HepG2 (cell line): ENCODE data around the gene VASN. TPM values are rescaled to one million over a fixed set of nuclear protein-coding genes. Genes with fewer than 3 reads are reported as not detected.

Experiments
- CENPBD1 ChIP-seq: sonication (generic); formaldehyde crosslinking; IDR thresholded peaks from 2 replicates; pipeline ENCODE4 v1.8.0; 2022; ENCODE audit warnings: missing genetic modification reagents, low read depth, mild to moderate bottlenecking, borderline replicate concordance
- GATAD1 ChIP-seq: IDR thresholded peaks from 2 replicates; pipeline ENCODE4 v1.6.1; 2016; ENCODE audit warnings: missing genetic modification reagents, missing compliant biosample characterization
- GMEB2 ChIP-seq: IDR thresholded peaks from 2 replicates; pipeline ENCODE4 v1.6.1; 2016; ENCODE audit warnings: missing biosample characterization, missing genetic modification reagents, low read depth
- GPN1 ChIP-seq: sonication (generic); formaldehyde crosslinking; IDR thresholded peaks from 2 replicates; pipeline ENCODE4 v1.5.1; 2020; ENCODE audit warnings: missing genetic modification reagents, borderline replicate concordance
- HNF1B ChIP-seq: sonication (generic); formaldehyde crosslinking; IDR thresholded peaks from 2 replicates; pipeline ENCODE4 v1.5.1; 2020; ENCODE audit warnings: mild to moderate bottlenecking, moderate library complexity, missing genetic modification reagents
- JUNB ChIP-seq: sonication (generic); formaldehyde crosslinking; IDR thresholded peaks from 2 replicates; pipeline ENCODE4 v1.8.0; 2022; ENCODE audit warnings: missing genetic modification reagents, mild to moderate bottlenecking, borderline replicate concordance
- KMT2B ChIP-seq: IDR thresholded peaks from 2 replicates; pipeline ENCODE4 v1.6.1; 2016; ENCODE audit warnings: missing genetic modification reagents, missing compliant biosample characterization
- NR1H2 ChIP-seq: sonication (generic); formaldehyde crosslinking; IDR thresholded peaks from 2 replicates; pipeline ENCODE4 v1.8.1; 2022; ENCODE audit warnings: low read depth, missing genetic modification reagents, borderline replicate concordance
- ONECUT2 ChIP-seq: sonication (generic); formaldehyde crosslinking; IDR thresholded peaks from 2 replicates; pipeline ENCODE4 v1.4.0; 2020; ENCODE audit warnings: missing genetic modification reagents
- PCBP2 ChIP-seq: fragments of 200-400 bp; formaldehyde crosslinking; optimal IDR thresholded peaks from 2 replicates; pipeline ENCODE3; 2018; ENCODE audit warnings: low read length, low read depth; ENCODE audit not compliant: poor library complexity, severe bottlenecking
- SPEN ChIP-seq: sonication (generic); formaldehyde crosslinking; IDR thresholded peaks from 2 replicates; pipeline ENCODE4 v1.5.1; 2020; ENCODE audit warnings: low read depth, mild to moderate bottlenecking, missing genetic modification reagents
- YY1 ChIP-seq: IDR thresholded peaks from 2 replicates; pipeline ENCODE4 v1.6.1; 2011; ENCODE audit warnings: low read length, low read depth, moderate library complexity, mild to moderate bottlenecking; ENCODE audit not compliant: insufficient read depth, insufficient replicate concordance
- ZMYM2 ChIP-seq: sonication (generic); formaldehyde crosslinking; IDR thresholded peaks from 2 replicates; pipeline ENCODE4 v1.8.0; 2022; ENCODE audit warnings: mild to moderate bottlenecking, missing genetic modification reagents
- ZNF451 ChIP-seq: sonication (generic); formaldehyde crosslinking; IDR thresholded peaks from 2 replicates; pipeline ENCODE4 v1.5.0; 2020; ENCODE audit warnings: mild to moderate bottlenecking, missing genetic modification reagents
- ZNF883 ChIP-seq: sonication (generic); formaldehyde crosslinking; IDR thresholded peaks from 2 replicates; pipeline ENCODE4 v1.5.1; 2020; ENCODE audit warnings: mild to moderate bottlenecking, missing genetic modification reagents; ENCODE audit errors: not compliant biosample characterization
- polyA plus RNA-seq, 8 experiments: library from polyadenylated mRNA; depleted of rRNA in 3 of 8; stranded (reverse) in 7 of 8; unstranded in 1 of 8; fragments of >200 nt; fragmentation: Illumina TruSeq in 4 of 8; extraction: Trizol in 4 of 8; gene quantifications; 2 replicates each; pipeline versions ENCODE4 v1.2.1 to v1.2.3, GENCODE V29; 2011 to 2016; ENCODE audit warnings: low read depth in 4 of 8, missing spikeins in 1 of 8, mixed read lengths in 1 of 8; ENCODE audit not compliant: insufficient read depth in 1 of 8
- total RNA-seq, 5 experiments: library from RNA; depleted of rRNA; stranded (reverse); fragments of >200 nt; fragmentation: Illumina TruSeq; extraction: Trizol; gene quantifications; 2 replicates each; pipeline ENCODE4 v1.2.3, GENCODE V29; 2016; ENCODE audit warnings: low read depth in 1 of 5
- TF ChIP-seq, protein P1 (sequence below): IDR thresholded peaks from 2 replicates; pipeline ENCODE4 v1.6.1; 2016; ENCODE audit warnings: low read depth, missing genetic modification reagents, missing compliant biosample characterization
- TF ChIP-seq, protein P2 (sequence below): sonication (generic); formaldehyde crosslinking; IDR thresholded peaks from 2 replicates; pipeline ENCODE4 v1.5.0; 2020; ENCODE audit warnings: missing genetic modification reagents

Gene VASN
- total and polyA plus RNA-seq, 2 of the 13 experiments (the other 11 are each of a cell fraction or from before 2014, with no cell fraction given), result 8.4 to 18.2 TPM

GRCh38 chr16:4372578-4373355 lies 1.1 kb downstream of the VASN start (continued):
- TF ChIP-seq, protein P1, sequence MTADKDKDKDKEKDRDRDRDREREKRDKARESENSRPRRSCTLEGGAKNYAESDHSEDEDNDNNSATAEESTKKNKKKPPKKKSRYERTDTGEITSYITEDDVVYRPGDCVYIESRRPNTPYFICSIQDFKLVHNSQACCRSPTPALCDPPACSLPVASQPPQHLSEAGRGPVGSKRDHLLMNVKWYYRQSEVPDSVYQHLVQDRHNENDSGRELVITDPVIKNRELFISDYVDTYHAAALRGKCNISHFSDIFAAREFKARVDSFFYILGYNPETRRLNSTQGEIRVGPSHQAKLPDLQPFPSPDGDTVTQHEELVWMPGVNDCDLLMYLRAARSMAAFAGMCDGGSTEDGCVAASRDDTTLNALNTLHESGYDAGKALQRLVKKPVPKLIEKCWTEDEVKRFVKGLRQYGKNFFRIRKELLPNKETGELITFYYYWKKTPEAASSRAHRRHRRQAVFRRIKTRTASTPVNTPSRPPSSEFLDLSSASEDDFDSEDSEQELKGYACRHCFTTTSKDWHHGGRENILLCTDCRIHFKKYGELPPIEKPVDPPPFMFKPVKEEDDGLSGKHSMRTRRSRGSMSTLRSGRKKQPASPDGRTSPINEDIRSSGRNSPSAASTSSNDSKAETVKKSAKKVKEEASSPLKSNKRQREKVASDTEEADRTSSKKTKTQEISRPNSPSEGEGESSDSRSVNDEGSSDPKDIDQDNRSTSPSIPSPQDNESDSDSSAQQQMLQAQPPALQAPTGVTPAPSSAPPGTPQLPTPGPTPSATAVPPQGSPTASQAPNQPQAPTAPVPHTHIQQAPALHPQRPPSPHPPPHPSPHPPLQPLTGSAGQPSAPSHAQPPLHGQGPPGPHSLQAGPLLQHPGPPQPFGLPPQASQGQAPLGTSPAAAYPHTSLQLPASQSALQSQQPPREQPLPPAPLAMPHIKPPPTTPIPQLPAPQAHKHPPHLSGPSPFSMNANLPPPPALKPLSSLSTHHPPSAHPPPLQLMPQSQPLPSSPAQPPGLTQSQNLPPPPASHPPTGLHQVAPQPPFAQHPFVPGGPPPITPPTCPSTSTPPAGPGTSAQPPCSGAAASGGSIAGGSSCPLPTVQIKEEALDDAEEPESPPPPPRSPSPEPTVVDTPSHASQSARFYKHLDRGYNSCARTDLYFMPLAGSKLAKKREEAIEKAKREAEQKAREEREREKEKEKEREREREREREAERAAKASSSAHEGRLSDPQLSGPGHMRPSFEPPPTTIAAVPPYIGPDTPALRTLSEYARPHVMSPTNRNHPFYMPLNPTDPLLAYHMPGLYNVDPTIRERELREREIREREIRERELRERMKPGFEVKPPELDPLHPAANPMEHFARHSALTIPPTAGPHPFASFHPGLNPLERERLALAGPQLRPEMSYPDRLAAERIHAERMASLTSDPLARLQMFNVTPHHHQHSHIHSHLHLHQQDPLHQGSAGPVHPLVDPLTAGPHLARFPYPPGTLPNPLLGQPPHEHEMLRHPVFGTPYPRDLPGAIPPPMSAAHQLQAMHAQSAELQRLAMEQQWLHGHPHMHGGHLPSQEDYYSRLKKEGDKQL (CRISPR knock-in tag), result 0 out of 2 replicates have a peak, but pooled peaks have one; percentile 20
- TF ChIP-seq HNF1B (CRISPR knock-in tag), result peak; percentile 67
- TF ChIP-seq PCBP2, result no peak
- TF ChIP-seq GMEB2, result no peak
- TF ChIP-seq YY1, result no peak
- TF ChIP-seq JUNB, result no peak
- no peak for TF ChIP-seq ZNF883 (CRISPR knock-in tag)
- TF ChIP-seq ONECUT2 (CRISPR knock-in tag), result no peak
- 0 out of 2 replicates have a peak, but pooled peaks have one; percentile 50 for TF ChIP-seq SPEN
- TF ChIP-seq, protein P2, sequence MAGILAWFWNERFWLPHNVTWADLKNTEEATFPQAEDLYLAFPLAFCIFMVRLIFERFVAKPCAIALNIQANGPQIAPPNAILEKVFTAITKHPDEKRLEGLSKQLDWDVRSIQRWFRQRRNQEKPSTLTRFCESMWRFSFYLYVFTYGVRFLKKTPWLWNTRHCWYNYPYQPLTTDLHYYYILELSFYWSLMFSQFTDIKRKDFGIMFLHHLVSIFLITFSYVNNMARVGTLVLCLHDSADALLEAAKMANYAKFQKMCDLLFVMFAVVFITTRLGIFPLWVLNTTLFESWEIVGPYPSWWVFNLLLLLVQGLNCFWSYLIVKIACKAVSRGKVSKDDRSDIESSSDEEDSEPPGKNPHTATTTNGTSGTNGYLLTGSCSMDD (CRISPR knock-in tag), result no peak
- no peak for TF ChIP-seq NR1H2 (CRISPR knock-in tag)
- no peak; the same call in 1 of the 2 replicates for TF ChIP-seq ZNF451
- TF ChIP-seq GPN1 (CRISPR knock-in tag), result no peak
- TF ChIP-seq GATAD1, result peak; percentile 37; the same call in 1 of the 2 replicates
- no peak for TF ChIP-seq CENPBD1 (CRISPR knock-in tag)
- TF ChIP-seq KMT2B (CRISPR knock-in tag), result no peak
- peak; percentile 62 for TF ChIP-seq ZMYM2
